Keratinocyte (primary cell): ENCODE results near the gene RNFT1. TPM values are rescaled to one million over a fixed set of nuclear protein-coding genes. Genes with fewer than 3 reads are reported as not detected.
"Not testable (repeated sequence)": the region's sequence is repeated elsewhere in the genome, so short reads cannot be mapped to it uniquely, and the experiment has no call there.

Experiments used
- DNase-seq: peaks from one replicate; pipeline ENCODE4 v3.0.0-alpha.2; 2011; ENCODE audit warnings: low read depth, missing footprints, low spot score
- FAIRE-seq: peaks from 2 replicates; lab custom pipeline; 2011; peaks lifted over from hg19 to GRCh38; lab: Jason Lieb, UNC
- H2AFZ ChIP-seq: 2 replicates; pipeline ENCODE4 v1.6.0; 2012; ENCODE audit warnings: low read length, control low read depth, inconsistent platforms; ENCODE audit not compliant: control insufficient read depth
- H3K27ac ChIP-seq: 2 replicates; pipeline ENCODE4 v1.5.1; 2011; ENCODE audit warnings: low read length; ENCODE audit not compliant: control insufficient read depth, insufficient read depth
- H3K27me3 ChIP-seq: 3 replicates; pipeline ENCODE4 v1.6.0; 2011; ENCODE audit warnings: low read length; ENCODE audit not compliant: control insufficient read depth, insufficient read depth; ENCODE audit errors: extremely low read depth
- H3K36me3 ChIP-seq, 2 experiments: 2 replicates in 1 of 2; 3 replicates in 1 of 2; pipeline ENCODE4 v1.5.1; 2011; ENCODE audit warnings: low read length in 2 of 2, mild to moderate bottlenecking in 1 of 2; ENCODE audit not compliant: control insufficient read depth in 2 of 2, insufficient read depth in 2 of 2; ENCODE audit errors: extremely low read depth in 1 of 2
- H3K4me1 ChIP-seq: 3 replicates; pipeline ENCODE4 v1.5.1; 2011; ENCODE audit warnings: low read length; ENCODE audit not compliant: control insufficient read depth, insufficient read depth; ENCODE audit errors: extremely low read depth
- H3K4me2 ChIP-seq: 3 replicates; pipeline ENCODE4 v1.6.0; 2011; ENCODE audit warnings: low read depth, low read length; ENCODE audit not compliant: control insufficient read depth, insufficient read depth; ENCODE audit errors: extremely low read depth
- H3K4me3 ChIP-seq, 3 experiments: fragments of 200-600 bp in 1 of 3; sonication (generic) in 1 of 3; 2 replicates in 2 of 3; 3 replicates in 1 of 3; pipeline ENCODE4 v1.5.1; 2011 to 2016; ENCODE audit warnings: low read length in 3 of 3, mild to moderate bottlenecking in 3 of 3, control low read depth in 2 of 3, inconsistent platforms in 1 of 3, low read depth in 1 of 3, mixed read lengths in 1 of 3, mixed run types in 1 of 3, moderate library complexity in 1 of 3; ENCODE audit not compliant: control insufficient read depth in 2 of 3, insufficient read depth in 2 of 3; ENCODE audit errors: extremely low read depth in 1 of 3
- H3K79me2 ChIP-seq: 2 replicates; pipeline ENCODE4 v1.6.0; 2012; ENCODE audit warnings: low read length; ENCODE audit not compliant: control insufficient read depth, insufficient read depth
- H3K9ac ChIP-seq: 3 replicates; pipeline ENCODE4 v1.6.0; 2011; ENCODE audit warnings: low read length; ENCODE audit not compliant: control insufficient read depth, insufficient read depth; ENCODE audit errors: extremely low read depth
- H3K9me1 ChIP-seq: 3 replicates; pipeline ENCODE4 v1.6.0; 2011; ENCODE audit warnings: low read length; ENCODE audit not compliant: control insufficient read depth, insufficient read depth; ENCODE audit errors: extremely low read depth
- H3K9me3 ChIP-seq: 2 replicates; pipeline ENCODE4 v1.5.1; 2012; ENCODE audit warnings: low read depth, low read length; ENCODE audit not compliant: control insufficient read depth
- H4K20me1 ChIP-seq: 3 replicates; pipeline ENCODE4 v1.6.0; 2011; ENCODE audit warnings: low read length; ENCODE audit not compliant: control insufficient read depth, insufficient read depth; ENCODE audit errors: extremely low read depth
- CTCF ChIP-seq, 3 experiments: IDR thresholded peaks in 1 of 3; conservative IDR thresholded peaks in 1 of 3; optimal IDR thresholded peaks in 1 of 3; 2 replicates in 2 of 3; 3 replicates in 1 of 3; pipeline versions ENCODE3 to v1.5.1; 2011; ENCODE audit warnings: low read length in 3 of 3, mild to moderate bottlenecking in 3 of 3, moderate library complexity in 2 of 3, control low read depth in 1 of 3, inconsistent platforms in 1 of 3; ENCODE audit not compliant: insufficient read depth in 2 of 3; ENCODE audit errors: extremely low read depth in 1 of 3
- EZH2 ChIP-seq: IDR thresholded peaks from one replicate; pipeline ENCODE4 v1.6.1; 2012; ENCODE audit warnings: inconsistent platforms, mild to moderate bottlenecking, low read length, moderate library complexity
- dilution Hi-C: fragments of 300-500 bp; cut with MboI; formaldehyde crosslinking; loops from one replicate; pipeline ENCODE4 v1.7.0; 2020; ENCODE audit warnings: low sequenced_read_pairs; ENCODE audit not compliant: extremely low pct_ligation_motif_present
- polyA plus RNA-seq, 5 experiments: library from polyadenylated mRNA; depleted of rRNA in 3 of 5; stranded (reverse) in 3 of 5; stranded (forward) in 1 of 5; unstranded in 1 of 5; fragments of >200 nt; gene quantifications; 1 replicate in 1 of 5; 2 replicates in 3 of 5; 3 replicates in 1 of 5; pipeline versions ENCODE4 v1.2.1 to v1.2.3, GENCODE V29; 2011 to 2012; ENCODE audit warnings: missing spikeins in 2 of 5, low read depth in 1 of 5, low replicate concordance in 1 of 5

RNFT1 gene
- polyA plus RNA-seq, 1 donor (not counting 4 experiments of a cell fraction or from before 2014, with no cell fraction given), result 12.0 TPM

GRCh38 chr17:59930121-59930520 is 34.4 kb downstream of the RNFT1 start:
- H3K4me2 ChIP-seq, DNase-seq, H3K27ac ChIP-seq, H3K36me3 ChIP-seq, H3K9me1 ChIP-seq, FAIRE-seq, H3K4me1 ChIP-seq, H4K20me1 ChIP-seq, H3K27me3 ChIP-seq, H3K79me2 ChIP-seq, H3K9ac ChIP-seq, H3K9me3 ChIP-seq, H2AFZ ChIP-seq, H3K4me3 ChIP-seq: not testable (repeated sequence)
- dilution Hi-C loops, result loop anchor here (25.0 kb wide), 1 partner anchor 132 kb away; no protein-coding TSS in a partner anchor

GRCh38 chr17:59920637-59921036 is 43.9 kb downstream of the RNFT1 start:
- H3K9me3 ChIP-seq, H3K9me1 ChIP-seq, H3K9ac ChIP-seq, H3K4me1 ChIP-seq, H4K20me1 ChIP-seq, H2AFZ ChIP-seq, H3K27ac ChIP-seq, FAIRE-seq, H3K27me3 ChIP-seq, H3K4me3 ChIP-seq, H3K4me2 ChIP-seq, dilution Hi-C loops, H3K79me2 ChIP-seq, DNase-seq: not testable (repeated sequence)
- H3K36me3 ChIP-seq, result peaks cover 5 to 11% of the 10 kb centered on the region in 2 experiments

GRCh38 chr17:59916446-59916845 is 48.1 kb downstream of the RNFT1 start:
- Histone ChIP-seq H3K9ac (no peak overlapping the region), H4K20me1 (no peaks in the 10 kb centered on the region), H3K4me2 (no peak overlapping the region), H2AFZ (no peak overlapping the region), H3K9me1 (no peaks in the 10 kb centered on the region), H3K9me3 (no peaks in the 10 kb centered on the region), H3K4me3 (no peak overlapping the region), H3K27me3 (no peaks in the 10 kb centered on the region), H3K36me3 (peaks cover 8 to 16% of the 10 kb centered on the region in 2 experiments), H3K79me2 (no peaks in the 10 kb centered on the region), H3K4me1 (no peaks in the 10 kb centered on the region), H3K27ac (no peak overlapping the region)
- no peak for TF ChIP-seq EZH2
- no peak for TF ChIP-seq CTCF (optimal IDR thresholded peaks at IDR 0.05 in 1 of 3, IDR thresholded peaks at IDR 0.05 in 1 of 3, conservative IDR thresholded peaks at IDR 0.05 in 1 of 3; ENCODE audit: extremely low read depth in 1 of 3, insufficient read depth in 2 of 3, low read length in 3 of 3)
- dilution Hi-C loops, result no loop called here
- FAIRE-seq, result no peak
- no peak for DNase-seq
